H9 (cell line): Measurements from ENCODE around the gene CHGA. TPM values are rescaled to one million over a fixed set of nuclear protein-coding genes. Genes with fewer than 3 reads are reported as not detected.
A peak's percentile ranks its signal among the peaks of the same experiment; 100 is the strongest.

Experiments used
- DNase-seq: peaks from one replicate; pipeline ENCODE4 v3.0.0-alpha.2; 2017
- H2AFZ ChIP-seq: one replicate; pipeline ENCODE4 v1.6.1; 2013; ENCODE audit warnings: mild to moderate bottlenecking, low read length, control low read depth, moderate library complexity
- H2AK5ac ChIP-seq: 2 replicates; pipeline ENCODE4 v1.6.1; 2013; ENCODE audit warnings: low read length, control low read depth, mixed read lengths; ENCODE audit not compliant: insufficient read length
- H2BK120ac ChIP-seq: one replicate; pipeline ENCODE4 v1.6.1; 2013; ENCODE audit warnings: low read depth, mild to moderate bottlenecking, low read length, control low read depth, inconsistent platforms; ENCODE audit not compliant: poor library complexity, severe bottlenecking
- H2BK12ac ChIP-seq: 2 replicates; pipeline ENCODE4 v1.6.1; 2013; ENCODE audit warnings: low read length, control low read depth, mixed read lengths, low read depth; ENCODE audit not compliant: insufficient read length
- H2BK15ac ChIP-seq: 2 replicates; pipeline ENCODE4 v1.6.1; 2013; ENCODE audit warnings: low read depth, low read length, control low read depth
- H2BK20ac ChIP-seq: one replicate; pipeline ENCODE4 v1.6.1; 2013; ENCODE audit warnings: low read depth, mild to moderate bottlenecking, low read length, control low read depth, inconsistent platforms; ENCODE audit not compliant: poor library complexity, severe bottlenecking
- H2BK5ac ChIP-seq: 2 replicates; pipeline ENCODE4 v1.6.1; 2013; ENCODE audit warnings: low read length, control low read depth, mixed read lengths; ENCODE audit not compliant: insufficient read length
- H3K14ac ChIP-seq: 2 replicates; pipeline ENCODE4 v1.6.1; 2013; ENCODE audit warnings: low read length, control low read depth; ENCODE audit not compliant: insufficient read depth
- H3K18ac ChIP-seq: 2 replicates; pipeline ENCODE4 v1.6.1; 2013; ENCODE audit warnings: low read depth, mild to moderate bottlenecking, mixed read lengths, low read length, control low read depth; ENCODE audit not compliant: insufficient read length
- H3K23ac ChIP-seq: 2 replicates; pipeline ENCODE4 v1.6.1; 2013; ENCODE audit warnings: low read length, control low read depth, mixed read lengths, low read depth; ENCODE audit not compliant: insufficient read length
- H3K23me2 ChIP-seq: 2 replicates; pipeline ENCODE4 v1.6.1; 2013; ENCODE audit warnings: low read depth, mild to moderate bottlenecking, mixed read lengths, low read length, control low read depth; ENCODE audit not compliant: insufficient read length, poor library complexity, severe bottlenecking
- H3K27ac ChIP-seq: 2 replicates; pipeline ENCODE4 v1.5.1; 2013; ENCODE audit warnings: low read length, control low read depth, mixed read lengths, low read depth; ENCODE audit not compliant: insufficient read length
- H3K27me3 ChIP-seq: 2 replicates; pipeline ENCODE4 v1.6.1; 2013; ENCODE audit warnings: low read length, control low read depth, inconsistent platforms; ENCODE audit not compliant: insufficient read depth
- H3K4ac ChIP-seq: 2 replicates; pipeline ENCODE4 v1.6.1; 2013; ENCODE audit warnings: low read depth, mild to moderate bottlenecking, control low read depth, inconsistent platforms, low read length, moderate library complexity
- H3K4me1 ChIP-seq: 2 replicates; pipeline ENCODE4 v1.6.1; 2013; ENCODE audit warnings: low read length, control low read depth, inconsistent platforms; ENCODE audit not compliant: insufficient read depth
- H3K4me2 ChIP-seq: 2 replicates; pipeline ENCODE4 v1.6.1; 2013; ENCODE audit warnings: low read length, control low read depth, mixed read lengths; ENCODE audit not compliant: insufficient read length, insufficient read depth
- H3K56ac ChIP-seq: 2 replicates; pipeline ENCODE4 v1.6.1; 2013; ENCODE audit warnings: low read depth, mild to moderate bottlenecking, mixed read lengths, low read length, control low read depth; ENCODE audit not compliant: insufficient read length
- H3K79me1 ChIP-seq: 2 replicates; pipeline ENCODE4 v1.6.1; 2013; ENCODE audit warnings: low read depth, mild to moderate bottlenecking, moderate library complexity, low read length, control low read depth, inconsistent platforms; ENCODE audit not compliant: insufficient read depth, poor library complexity, severe bottlenecking
- H3K79me2 ChIP-seq: 2 replicates; pipeline ENCODE4 v1.6.1; 2013; ENCODE audit warnings: low read length, control low read depth, inconsistent platforms; ENCODE audit not compliant: insufficient read depth
- H3K9ac ChIP-seq: 2 replicates; pipeline ENCODE4 v1.6.1; 2013; ENCODE audit warnings: low read length, control low read depth, mixed read lengths; ENCODE audit not compliant: insufficient read length; ENCODE audit errors: extremely low read depth
- H3K9me3 ChIP-seq: one replicate; pipeline ENCODE4 v1.6.1; 2013; ENCODE audit warnings: low read depth, low read length, inconsistent platforms; ENCODE audit not compliant: control insufficient read depth
- H3T11ph ChIP-seq: one replicate; pipeline ENCODE4 v1.6.1; 2013; ENCODE audit warnings: mild to moderate bottlenecking, low read length, control low read depth, inconsistent platforms
- H4K20me1 ChIP-seq: one replicate; pipeline ENCODE4 v1.6.1; 2013; ENCODE audit not compliant: control insufficient read depth, insufficient read length, insufficient read depth
- H4K5ac ChIP-seq: 2 replicates; pipeline ENCODE4 v1.6.1; 2013; ENCODE audit warnings: low read depth, mild to moderate bottlenecking, mixed read lengths, low read length, control low read depth; ENCODE audit not compliant: insufficient read length
- H4K8ac ChIP-seq: replicated peaks from 2 replicates; pipeline ENCODE4 v1.6.1; 2013; ENCODE audit warnings: low read length, control low read depth, mixed read lengths, low read depth; ENCODE audit not compliant: insufficient read length
- H4K91ac ChIP-seq: 2 replicates; pipeline ENCODE4 v1.6.1; 2013; ENCODE audit warnings: low read depth, mild to moderate bottlenecking, moderate library complexity, mixed read lengths, low read length, control low read depth; ENCODE audit not compliant: insufficient read length
- H3K27ac Mint-ChIP-seq, 3 experiments: 2 replicates in 2 of 3; 3 replicates in 1 of 3; pipeline ENCODE4 v1.8.0; 2020 to 2021; ENCODE audit warnings: mixed read lengths in 3 of 3, mild to moderate bottlenecking in 1 of 3, moderate library complexity in 1 of 3
- H3K27me3 Mint-ChIP-seq: 2 replicates; pipeline ENCODE4 v1.8.0; 2021; ENCODE audit warnings: low read depth, mild to moderate bottlenecking, moderate library complexity, mixed read lengths
- H3K36me3 Mint-ChIP-seq, 3 experiments: 2 replicates in 2 of 3; 3 replicates in 1 of 3; pipeline ENCODE4 v1.8.0; 2020 to 2021; ENCODE audit warnings: low read depth in 3 of 3, mixed read lengths in 3 of 3; ENCODE audit not compliant: insufficient read depth in 1 of 3
- H3K4me1 Mint-ChIP-seq, 2 experiments: 2 replicates each; pipeline ENCODE4 v1.8.0; 2020; ENCODE audit warnings: mixed read lengths in 2 of 2
- H3K4me3 Mint-ChIP-seq, 2 experiments: 2 replicates in 1 of 2; 3 replicates in 1 of 2; pipeline ENCODE4 v1.8.0; 2020 to 2021; ENCODE audit warnings: mild to moderate bottlenecking in 2 of 2, mixed read lengths in 2 of 2, moderate library complexity in 1 of 2
- H3K9me3 Mint-ChIP-seq, 2 experiments: 2 replicates in 1 of 2; 3 replicates in 1 of 2; pipeline ENCODE4 v1.8.0; 2020; ENCODE audit warnings: mild to moderate bottlenecking in 2 of 2, mixed read lengths in 2 of 2, moderate library complexity in 1 of 2
- WGBS: extraction: QIAGEN DNeasy Blood & Tissue Kit; methylation state at CpG from one replicate; pipeline ENCODE4 v1.1.7; 2013; ENCODE audit warnings: missing lambda C conversion rate, low lambda C conversion rate, mixed read lengths; ENCODE audit not compliant: insufficient read length; ENCODE audit errors: extremely low coverage; 5-methylcytosine and 5-hydroxymethylcytosine counted together
- total RNA-seq: library from RNA; stranded (reverse); gene quantifications from 2 replicates; pipeline ENCODE4 v1.2.1, GENCODE V29; 2021
- TF ChIP-seq, protein P1 (sequence below): fragments of 200-600 bp; sonication (generic); conservative IDR thresholded peaks from 3 replicates; pipeline ENCODE4 v1.8.0; 2021; ENCODE audit warnings: antibody characterized with exemption, mild to moderate bottlenecking

Gene CHGA
- total RNA-seq, 1 experiment from 2014 or later, result 6.7 TPM

DNA sequence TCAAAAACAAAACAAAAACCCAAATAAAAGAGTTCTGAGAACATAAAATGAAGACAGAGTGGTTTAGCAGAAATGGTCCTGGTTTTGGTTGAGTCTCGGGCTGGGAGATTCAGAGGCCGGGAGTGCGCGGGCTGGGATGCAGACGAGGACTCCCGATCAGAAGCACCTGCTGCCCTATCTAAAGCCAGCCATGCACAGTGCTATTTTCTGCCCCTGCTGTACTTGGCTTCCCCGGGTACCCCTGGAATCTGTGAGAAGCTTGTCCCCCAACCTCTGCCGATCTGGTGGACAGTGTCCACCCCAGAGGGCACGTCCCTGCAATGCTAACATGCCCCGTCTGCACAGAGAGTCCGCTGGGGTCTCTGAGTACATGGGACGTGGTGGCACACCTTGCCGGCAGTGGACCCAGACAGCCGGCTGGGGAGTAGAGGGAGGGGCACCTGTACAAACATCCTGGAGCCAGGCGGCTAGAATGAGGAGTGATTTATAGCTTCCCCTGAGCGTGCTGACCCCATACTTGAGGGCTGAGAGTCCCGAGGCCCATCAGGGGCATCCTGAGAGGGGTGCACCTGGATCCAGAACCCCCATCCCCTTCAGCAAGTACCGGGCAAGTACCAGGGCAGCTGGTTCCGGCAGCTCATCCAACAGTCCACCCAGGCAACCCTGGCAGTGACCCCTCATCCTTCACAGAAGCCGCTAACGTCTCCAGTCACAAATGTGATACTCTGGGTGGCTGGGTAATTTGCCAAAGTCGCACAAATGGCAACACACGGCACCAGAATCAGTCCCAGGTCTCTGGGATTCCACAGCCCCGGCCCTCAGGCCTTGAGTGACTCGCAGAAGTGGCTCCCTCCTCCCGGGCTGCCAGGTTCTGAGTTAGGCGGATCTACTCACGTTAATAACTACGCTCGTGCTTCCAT is 37.1 kb downstream of the CHGA start:
- Mint-ChIP-seq H3K27me3 (no peaks in the 10 kb centered on the region), H3K4me3 (no peak overlapping the region), H3K27ac (peak overlapping the region in 1 of 3 experiments; percentile 44; a peak in 2 of 7 replicates), H3K4me1 (peaks cover 26 to 28% of the 10 kb centered on the region in 2 experiments), H3K36me3 (peaks cover 14 to 35% (median 27%) of the 10 kb centered on the region in 3 experiments), H3K9me3 (peaks cover 4% of the 10 kb centered on the region in 2 experiments)
- H3K4me2 ChIP-seq, result no peak overlapping the region
- no peaks in the 10 kb centered on the region for H4K20me1 ChIP-seq
- no peak overlapping the region for H4K91ac ChIP-seq
- H2BK5ac ChIP-seq, result no peak overlapping the region
- no peak overlapping the region for H2BK120ac ChIP-seq
- no peak overlapping the region for H3K14ac ChIP-seq
- H3K79me2 ChIP-seq, result no peaks in the 10 kb centered on the region
- no peak overlapping the region for H3K27ac ChIP-seq
- no peak overlapping the region for H3K18ac ChIP-seq
- no peak overlapping the region for H2BK12ac ChIP-seq
- H3K4ac ChIP-seq, result no peak overlapping the region
- no peak overlapping the region for H2AFZ ChIP-seq
- H3K4me1 ChIP-seq, result no peaks in the 10 kb centered on the region
- no peaks in the 10 kb centered on the region for H3K9me3 ChIP-seq
- H3K23me2 ChIP-seq, result no peaks in the 10 kb centered on the region
- H3K23ac ChIP-seq, result no peak overlapping the region
- DNase-seq, result no peak
- no peak overlapping the region for H4K8ac ChIP-seq
- H3T11ph ChIP-seq, result no peak overlapping the region
- no peak overlapping the region for H4K5ac ChIP-seq
- no peak overlapping the region for H2BK15ac ChIP-seq
- WGBS, result no CpG with 5 or more reads among the region's 30 CpGs
- no peaks in the 10 kb centered on the region for H3K79me1 ChIP-seq
- H2AK5ac ChIP-seq, result no peak overlapping the region
- no peaks in the 10 kb centered on the region for H3K27me3 ChIP-seq
- TF ChIP-seq, protein P1, sequence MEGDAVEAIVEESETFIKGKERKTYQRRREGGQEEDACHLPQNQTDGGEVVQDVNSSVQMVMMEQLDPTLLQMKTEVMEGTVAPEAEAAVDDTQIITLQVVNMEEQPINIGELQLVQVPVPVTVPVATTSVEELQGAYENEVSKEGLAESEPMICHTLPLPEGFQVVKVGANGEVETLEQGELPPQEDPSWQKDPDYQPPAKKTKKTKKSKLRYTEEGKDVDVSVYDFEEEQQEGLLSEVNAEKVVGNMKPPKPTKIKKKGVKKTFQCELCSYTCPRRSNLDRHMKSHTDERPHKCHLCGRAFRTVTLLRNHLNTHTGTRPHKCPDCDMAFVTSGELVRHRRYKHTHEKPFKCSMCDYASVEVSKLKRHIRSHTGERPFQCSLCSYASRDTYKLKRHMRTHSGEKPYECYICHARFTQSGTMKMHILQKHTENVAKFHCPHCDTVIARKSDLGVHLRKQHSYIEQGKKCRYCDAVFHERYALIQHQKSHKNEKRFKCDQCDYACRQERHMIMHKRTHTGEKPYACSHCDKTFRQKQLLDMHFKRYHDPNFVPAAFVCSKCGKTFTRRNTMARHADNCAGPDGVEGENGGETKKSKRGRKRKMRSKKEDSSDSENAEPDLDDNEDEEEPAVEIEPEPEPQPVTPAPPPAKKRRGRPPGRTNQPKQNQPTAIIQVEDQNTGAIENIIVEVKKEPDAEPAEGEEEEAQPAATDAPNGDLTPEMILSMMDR, result no peak
- no peak overlapping the region for H3K56ac ChIP-seq
- no peak overlapping the region for H3K9ac ChIP-seq
- no peak overlapping the region for H2BK20ac ChIP-seq
